Measurements from ENCODE around the gene KRT15. TPM values are rescaled to one million over a fixed set of nuclear protein-coding genes. Genes with fewer than 3 reads are reported as not detected.

Gene KRT15
- total and polyA plus RNA-seq, 2 of the 4 experiments (the other 2 are of a cell fraction) = 2.9 to 5.3 TPM

DNA sequence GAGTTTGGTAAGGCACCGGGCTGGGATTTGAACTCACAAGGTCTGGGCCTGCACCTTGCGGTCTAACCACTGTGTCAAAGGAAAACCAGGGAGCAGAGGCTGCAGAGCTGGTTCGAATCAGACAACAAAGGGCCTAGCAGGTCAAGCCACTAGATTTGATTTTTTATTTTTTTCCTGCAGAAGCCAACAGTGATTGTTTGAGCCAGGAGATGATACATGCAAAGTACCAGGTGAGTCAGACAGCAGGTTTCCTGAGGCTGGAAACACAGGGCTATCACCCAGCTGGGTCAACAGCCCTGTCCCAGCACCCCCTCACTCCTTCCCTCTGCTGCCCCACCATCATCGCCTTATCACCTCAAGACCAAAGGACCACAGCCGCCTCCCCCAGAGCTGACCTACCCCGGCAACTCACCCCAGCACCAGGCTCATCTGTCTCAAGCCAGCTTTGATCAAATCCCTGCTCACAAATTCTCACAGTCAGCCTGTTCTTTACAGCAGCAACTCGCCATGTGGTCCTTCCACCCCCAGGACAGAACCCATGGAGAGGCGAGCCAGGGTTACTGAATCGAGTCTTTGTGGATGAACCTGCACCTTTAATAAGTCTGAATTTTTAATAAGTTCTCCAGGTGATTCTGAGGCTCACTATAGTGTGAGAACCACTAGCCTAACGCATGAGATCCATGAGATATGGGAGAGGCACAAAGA, 22.4 kb upstream of the KRT15 start:
- H2BK120ac ChIP-seq (ENCODE audit: low read depth, low read length) = peak overlapping the region; percentile 68
- no peak overlapping the region for H3K9ac ChIP-seq (ENCODE audit: low read depth, low read length)
- H3K4ac ChIP-seq (ENCODE audit: low read depth, low read length) = 0 out of 2 replicates have a peak overlapping the region, but pooled peaks have one; percentile 51
- DNase-seq = peak; percentile 32
- no peak overlapping the region for H4K8ac ChIP-seq (ENCODE audit: low read depth in 2 of 2, low read length in 2 of 2)
- ATAC-seq (ENCODE audit: low read depth) = no peak
- no peak overlapping the region for H3K23ac ChIP-seq (ENCODE audit: low read depth, low read length)
- in situ Hi-C loops (cut with MboI; ENCODE audit: low sequenced_read_pairs) (no loop called here), intact Hi-C loops (cut with micrococcal nuclease) (no loop called here), dilution Hi-C loops (cut with HindIII; ENCODE audit: low sequenced_read_pairs, unreplicated experiment) (no loop called here)
- H3K9me3 ChIP-seq (ENCODE audit: control insufficient read depth, insufficient read depth, low read length) = no peaks in the 10 kb centered on the region
- H3K4me1 ChIP-seq (ENCODE audit: control insufficient read depth, insufficient read depth, low read length) = peaks cover 20% of the 10 kb centered on the region
- H3K4me2 ChIP-seq (ENCODE audit: low read depth, low read length) = no peak overlapping the region
- no peak overlapping the region for H2AFZ ChIP-seq (replicated peaks; ENCODE audit: low read length, poor library complexity)
- no peak overlapping the region for H3K18ac ChIP-seq (ENCODE audit: low read depth, low read length)
- H3K14ac ChIP-seq (replicated peaks; ENCODE audit: low read depth, low read length) = no peak overlapping the region
- H2BK20ac ChIP-seq (ENCODE audit: low read depth, low read length) = no peak overlapping the region
- 93% methylated on average over 5 of the region's 10 CpGs; no CpG with 5 or more reads in 1 of the 2 experiments for WGBS, 2 experiments (ENCODE audit: extremely low coverage in 2 of 2, insufficient read length in 1 of 2)
- H2BK15ac ChIP-seq (ENCODE audit: low read depth, low read length) = no peak overlapping the region
- no peak overlapping the region for H3K56ac ChIP-seq (ENCODE audit: extremely low read depth, insufficient read depth, low read length)
- no peak overlapping the region for H4K5ac ChIP-seq (ENCODE audit: low read depth, low read length)
- H2AK5ac ChIP-seq (ENCODE audit: low read depth, low read length) = peak overlapping the region; percentile 36; the same call in 1 of the 2 replicates
- peaks cover 11% of the 10 kb centered on the region for H3K9me1 ChIP-seq (ENCODE audit: insufficient read depth, low read length)
- no peaks in the 10 kb centered on the region for H3K27me3 ChIP-seq (ENCODE audit: control insufficient read depth, insufficient read depth, low read length)
- H3K79me1 ChIP-seq (ENCODE audit: low read depth in 1 of 2, low read length in 2 of 2) = no peaks in the 10 kb centered on the region
- no peak overlapping the region for H2AK9ac ChIP-seq (replicated peaks; ENCODE audit: low read depth, low read length, poor library complexity)
- no peak overlapping the region for H2BK5ac ChIP-seq (ENCODE audit: low read depth, low read length, poor library complexity, severe bottlenecking)
- H4K91ac ChIP-seq (ENCODE audit: insufficient read depth, low read depth, low read length) = no peak overlapping the region
- H3K36me3 ChIP-seq (ENCODE audit: control insufficient read depth, insufficient read depth, low read length) = no peaks in the 10 kb centered on the region
- no TSS peak for BruUV-seq (replicated peaks)
- ChIA-PET POLR2A (ENCODE audit: unreplicated experiment) (interaction anchor here (0.6 kb wide), 1 partner anchor 123 kb away, joined by 7 read pairs; no protein-coding TSS in a partner anchor), CTCF (no interaction called here)
- no peaks in the 10 kb centered on the region for H4K20me1 ChIP-seq (ENCODE audit: insufficient read depth, low read length)
- TF ChIP-seq MAZ (IDR thresholded peaks at IDR 0.05; ENCODE audit: borderline replicate concordance, low read depth, low read length) (no peak), MAFK (IDR thresholded peaks at IDR 0.05; ENCODE audit: low read depth, low read length) (no peak), NFE2L2 (IDR thresholded peaks at IDR 0.05; ENCODE audit: low read depth, low read length) (no peak), BHLHE40 (IDR thresholded peaks at IDR 0.05; ENCODE audit: low read depth, low read length) (no peak)
- TF ChIP-seq, protein P1, sequence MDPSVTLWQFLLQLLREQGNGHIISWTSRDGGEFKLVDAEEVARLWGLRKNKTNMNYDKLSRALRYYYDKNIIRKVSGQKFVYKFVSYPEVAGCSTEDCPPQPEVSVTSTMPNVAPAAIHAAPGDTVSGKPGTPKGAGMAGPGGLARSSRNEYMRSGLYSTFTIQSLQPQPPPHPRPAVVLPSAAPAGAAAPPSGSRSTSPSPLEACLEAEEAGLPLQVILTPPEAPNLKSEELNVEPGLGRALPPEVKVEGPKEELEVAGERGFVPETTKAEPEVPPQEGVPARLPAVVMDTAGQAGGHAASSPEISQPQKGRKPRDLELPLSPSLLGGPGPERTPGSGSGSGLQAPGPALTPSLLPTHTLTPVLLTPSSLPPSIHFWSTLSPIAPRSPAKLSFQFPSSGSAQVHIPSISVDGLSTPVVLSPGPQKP (IDR thresholded peaks at IDR 0.05; ENCODE audit: borderline replicate concordance, low read depth, low read length) = no peak
- TF ChIP-seq, protein P2, sequence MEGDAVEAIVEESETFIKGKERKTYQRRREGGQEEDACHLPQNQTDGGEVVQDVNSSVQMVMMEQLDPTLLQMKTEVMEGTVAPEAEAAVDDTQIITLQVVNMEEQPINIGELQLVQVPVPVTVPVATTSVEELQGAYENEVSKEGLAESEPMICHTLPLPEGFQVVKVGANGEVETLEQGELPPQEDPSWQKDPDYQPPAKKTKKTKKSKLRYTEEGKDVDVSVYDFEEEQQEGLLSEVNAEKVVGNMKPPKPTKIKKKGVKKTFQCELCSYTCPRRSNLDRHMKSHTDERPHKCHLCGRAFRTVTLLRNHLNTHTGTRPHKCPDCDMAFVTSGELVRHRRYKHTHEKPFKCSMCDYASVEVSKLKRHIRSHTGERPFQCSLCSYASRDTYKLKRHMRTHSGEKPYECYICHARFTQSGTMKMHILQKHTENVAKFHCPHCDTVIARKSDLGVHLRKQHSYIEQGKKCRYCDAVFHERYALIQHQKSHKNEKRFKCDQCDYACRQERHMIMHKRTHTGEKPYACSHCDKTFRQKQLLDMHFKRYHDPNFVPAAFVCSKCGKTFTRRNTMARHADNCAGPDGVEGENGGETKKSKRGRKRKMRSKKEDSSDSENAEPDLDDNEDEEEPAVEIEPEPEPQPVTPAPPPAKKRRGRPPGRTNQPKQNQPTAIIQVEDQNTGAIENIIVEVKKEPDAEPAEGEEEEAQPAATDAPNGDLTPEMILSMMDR (conservative IDR thresholded peaks at IDR 0.05; ENCODE audit: low read depth, low read length) = no peak
- H3K27ac ChIP-seq (ENCODE audit: insufficient read depth, low read length) = no peak overlapping the region
- H3K4me3 ChIP-seq (ENCODE audit: insufficient read depth, low read depth, low read length) = no peak overlapping the region
